HG02852 (cell line): ENCODE results near the gene CABP7.

ENCODE experiments used
- ATAC-seq: cut with Tn5 transposase; IDR thresholded peaks from one replicate; pipeline ENCODE4 v1.9.1; 2021; ENCODE audit warnings: mild to moderate bottlenecking, moderate library complexity; ENCODE audit not compliant: unreplicated experiment

Gene CABP7

GRCh38 chr22:29719899-29720645 is at the start of gene CABP7:
TSS of gene CABP7 (plus strand) at chr22:29720003. CDS start at chr22:29720425, 422 bp downstream.
- no peak for ATAC-seq

GRCh38 chr22:29670626-29671025 is 49.2 kb upstream of the CABP7 start:
- no peak for ATAC-seq

GRCh38 chr22:29673361-29674066 is 46.3 kb upstream of the CABP7 start:
- no peak for ATAC-seq

- no peak for ATAC-seq
Measured at GRCh38 chr22:29674121-29674520, 45.7 kb upstream of the CABP7 start.

DNA sequence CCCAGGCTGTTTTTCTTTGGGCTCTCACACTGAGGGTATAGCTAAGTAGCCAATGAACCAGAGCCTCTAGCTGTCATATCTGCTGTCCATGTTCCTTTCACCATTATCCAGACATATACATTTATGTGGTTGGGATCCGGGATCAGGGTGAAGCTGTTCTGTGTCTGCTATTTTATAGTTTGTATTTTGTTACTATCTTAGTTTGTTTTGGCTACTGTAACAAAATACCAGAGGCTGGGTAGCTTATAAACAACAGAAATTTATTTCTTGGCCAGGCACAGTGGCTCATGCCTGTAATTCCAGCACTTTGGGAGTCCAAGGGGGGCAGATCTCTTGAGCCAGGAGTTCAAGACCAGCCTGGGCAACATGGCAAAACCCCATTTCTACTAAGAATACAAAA is 40.5 kb upstream of the CABP7 start:
- ATAC-seq, result no peak

DNA sequence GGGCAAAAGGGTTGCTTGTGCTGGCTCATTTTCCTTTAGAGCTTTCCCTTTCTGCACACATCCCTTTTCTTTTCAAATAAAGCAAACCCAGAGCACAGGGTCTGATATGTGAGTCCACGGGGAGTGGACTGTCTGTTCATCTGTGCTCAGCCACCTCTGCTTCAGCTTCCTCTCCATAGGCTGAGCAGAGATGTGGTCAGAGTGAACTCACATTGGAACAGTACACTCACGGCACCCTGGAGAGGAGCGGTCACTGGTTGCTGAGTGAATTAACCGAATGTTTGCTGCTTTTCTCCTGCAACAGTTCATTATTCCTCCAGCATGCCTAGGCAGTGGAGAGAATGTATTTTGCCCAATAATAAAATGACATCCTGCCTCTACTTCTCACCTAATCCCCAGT is 36.3 kb upstream of the CABP7 start:
- no peak for ATAC-seq

GRCh38 chr22:29684244-29684643 is 35.6 kb upstream of the CABP7 start:
- ATAC-seq, result no peak

DNA sequence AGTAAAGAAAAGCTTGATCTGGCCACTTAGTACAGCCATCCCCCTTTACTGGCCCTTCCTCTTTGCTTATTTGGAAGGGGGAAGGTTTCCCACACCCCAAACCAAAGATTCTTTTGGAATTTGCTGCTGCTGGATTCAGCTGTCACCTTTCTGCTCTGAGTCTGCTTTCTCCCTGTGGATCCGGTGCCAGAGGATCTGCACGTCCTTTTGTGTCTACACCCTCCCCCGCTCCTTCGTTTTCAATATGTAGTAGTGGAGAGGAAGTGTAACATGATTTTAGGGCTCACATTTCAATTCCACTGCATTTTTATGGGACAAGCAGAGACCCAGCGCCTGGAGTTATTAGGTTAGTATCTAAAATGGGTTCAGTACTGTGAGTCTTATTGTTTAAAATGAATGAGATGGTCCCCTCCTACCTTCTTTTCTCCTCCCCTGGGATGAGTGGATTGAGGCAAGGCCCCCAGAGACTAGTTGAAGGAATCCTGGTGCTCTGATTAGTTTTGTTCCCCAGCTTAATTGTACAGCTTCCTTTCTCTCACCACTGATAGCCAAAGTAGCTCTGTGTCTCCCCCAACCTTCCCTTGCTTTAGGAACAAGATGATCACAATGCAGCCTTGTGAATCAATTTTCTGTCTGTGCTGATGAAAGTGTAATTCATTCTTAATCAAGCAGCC is 30.5 kb upstream of the CABP7 start:
- no peak for ATAC-seq

GRCh38 chr22:29689880-29690213 is 30.0 kb upstream of the CABP7 start:
- ATAC-seq, result no peak

DNA sequence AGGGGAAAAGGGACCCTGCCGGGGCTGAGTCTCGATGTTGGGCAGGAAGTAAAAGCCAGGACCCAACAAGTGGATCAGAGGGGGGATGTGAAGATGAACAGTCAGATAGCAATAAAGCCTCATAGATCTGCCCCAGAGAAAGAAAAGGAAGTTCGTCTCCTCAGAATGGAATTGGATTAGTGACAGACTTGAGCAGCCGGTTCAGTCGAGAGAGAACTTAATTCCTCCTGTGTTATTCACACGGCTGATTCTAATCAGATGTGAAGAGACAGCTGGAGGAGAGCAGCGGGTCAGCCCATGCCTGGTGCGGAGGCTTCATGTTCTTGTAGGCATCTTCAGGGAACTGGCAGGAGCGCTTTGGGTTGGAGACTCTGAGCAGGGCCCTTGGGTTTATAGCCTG is 29.3 kb upstream of the CABP7 start:
- no peak for ATAC-seq

GRCh38 chr22:29691636-29692326 is 28.0 kb upstream of the CABP7 start:
- no peak for ATAC-seq

DNA sequence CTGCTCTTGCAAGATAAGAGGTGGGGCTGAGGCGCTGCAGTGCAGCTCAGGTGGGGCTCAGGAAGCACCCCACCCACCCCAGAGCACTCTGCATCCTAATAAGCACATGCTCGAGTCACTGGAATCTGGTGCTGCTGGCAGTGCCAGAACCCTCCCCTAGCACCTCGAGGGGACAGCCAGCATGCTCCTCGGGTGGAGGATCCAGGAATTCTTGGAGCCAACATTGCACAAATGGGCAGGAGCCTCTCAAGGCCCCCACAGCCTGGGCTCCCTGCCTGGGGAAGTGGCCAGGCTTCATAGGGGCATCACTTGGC is 27.5 kb upstream of the CABP7 start:
- ATAC-seq, result no peak

GRCh38 chr22:29693161-29693560 is 26.6 kb upstream of the CABP7 start:
- ATAC-seq, result no peak

DNA sequence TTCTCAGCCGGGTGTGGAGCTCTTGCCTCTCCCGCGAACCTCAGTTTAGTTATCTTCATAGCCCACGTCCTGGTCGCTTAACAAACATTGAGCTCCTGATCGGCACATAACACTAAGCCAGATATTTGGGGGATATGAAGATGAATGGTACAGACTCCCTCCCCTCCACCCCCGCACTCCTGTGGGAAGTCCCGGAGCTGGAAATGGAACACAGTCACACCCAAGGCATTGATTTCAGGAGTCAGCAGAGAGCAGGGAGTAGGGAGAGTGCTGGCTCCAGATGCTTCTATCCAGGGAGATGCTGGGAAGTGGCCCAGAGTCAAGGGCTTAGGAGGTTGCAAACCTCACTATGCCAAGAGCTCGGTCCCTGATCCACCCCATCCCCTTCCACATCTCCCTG is 26.1 kb upstream of the CABP7 start:
- no peak for ATAC-seq

DNA sequence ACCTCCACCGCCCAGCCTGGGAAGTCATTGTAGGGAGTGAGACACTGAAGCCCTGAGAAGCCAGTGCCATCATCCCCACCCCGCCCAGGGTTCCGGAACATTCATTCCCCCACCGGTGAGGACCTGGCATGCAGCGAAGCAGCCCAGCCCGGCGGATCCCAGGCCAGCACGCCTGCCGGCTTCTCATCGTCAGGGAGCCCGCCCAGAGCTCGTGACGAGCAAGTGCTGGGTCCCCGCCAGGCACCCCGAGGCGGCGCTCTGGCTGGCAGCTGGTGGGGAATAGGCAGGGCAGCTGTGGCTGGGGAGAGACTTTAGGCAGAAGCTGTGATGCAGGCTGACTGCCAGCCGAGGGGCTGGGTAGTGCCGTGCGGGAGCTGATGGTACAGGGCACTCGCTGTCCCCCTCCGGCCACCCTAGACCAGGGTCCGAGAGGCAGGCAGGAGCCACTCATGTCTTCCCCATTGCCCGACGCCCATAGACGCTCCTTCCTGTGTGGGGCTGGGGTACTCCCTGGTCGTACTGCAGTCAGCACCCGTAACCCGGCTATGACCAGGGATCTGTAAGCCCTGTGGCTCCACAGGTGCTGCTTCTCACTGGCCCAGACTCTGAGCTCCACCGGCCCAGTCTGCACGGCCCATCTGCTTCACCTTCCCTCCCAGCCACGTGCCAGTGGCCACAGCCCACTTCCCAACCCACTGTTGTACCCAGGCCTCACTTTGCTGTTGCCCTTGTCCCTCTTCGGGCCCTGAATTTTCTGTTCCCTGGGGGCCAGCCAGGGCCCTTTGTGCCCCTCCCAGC is 24.5 kb upstream of the CABP7 start:
- no peak for ATAC-seq

GRCh38 chr22:29697853-29698598 is 21.8 kb upstream of the CABP7 start:
- ATAC-seq, result no peak

- ATAC-seq, result no peak
Measured at GRCh38 chr22:29700206-29700899, 19.4 kb upstream of the CABP7 start.

GRCh38 chr22:29700900-29701154 is 19.0 kb upstream of the CABP7 start:
- no peak for ATAC-seq

- ATAC-seq, result no peak
Measured at GRCh38 chr22:29701155-29701999, 18.4 kb upstream of the CABP7 start.
